Kidney (tissue), 14 donors: Measurements from ENCODE around the gene RARRES2. TPM values are rescaled to one million over a fixed set of nuclear protein-coding genes. Genes with fewer than 3 reads are reported as not detected.

Source experiments
- DNase-seq, 5 donors: peaks; one replicate each; pipeline ENCODE4 v3.0.0-alpha.2; 2013 to 2020
- FAIRE-seq: peaks from 2 replicates; lab custom pipeline; 2012; peaks lifted over from hg19 to GRCh38; lab: Jason Lieb, UNC
- H3K27ac ChIP-seq, 2 donors: one replicate each; pipeline ENCODE4 v1.7.0; 2013; ENCODE audit warnings: low read depth in 2 of 2, low read length in 2 of 2, inconsistent platforms in 1 of 2
- H3K27me3 ChIP-seq: one replicate; pipeline ENCODE4 v1.7.1; 2013; ENCODE audit warnings: low read length, inconsistent platforms; ENCODE audit not compliant: control insufficient read depth, insufficient read depth
- H3K36me3 ChIP-seq, 3 donors: one replicate each; pipeline versions ENCODE4 v1.7.0 to v1.7.1; 2013; ENCODE audit warnings: low read length in 3 of 3, control low read depth in 1 of 3, inconsistent platforms in 1 of 3; ENCODE audit not compliant: insufficient read depth in 3 of 3, control insufficient read depth in 2 of 3
- H3K4me1 ChIP-seq, 3 donors: one replicate each; pipeline versions ENCODE4 v1.7.0 to v1.7.1; 2013; ENCODE audit warnings: low read length in 3 of 3, inconsistent platforms in 1 of 3, low read depth in 1 of 3; ENCODE audit not compliant: control insufficient read depth in 2 of 3, insufficient read depth in 2 of 3
- H3K4me3 ChIP-seq, 3 donors: one replicate each; pipeline versions ENCODE4 v1.7.0 to v1.8.1; 2013; ENCODE audit warnings: low read length in 3 of 3, control low read depth in 1 of 3, inconsistent platforms in 1 of 3
- H3K9ac ChIP-seq, 3 donors: one replicate each; pipeline versions ENCODE4 v1.7.0 to v1.7.1; 2013; ENCODE audit warnings: low read length in 3 of 3, control low read depth in 1 of 3, inconsistent platforms in 1 of 3
- H3K9me3 ChIP-seq, 3 donors: one replicate each; pipeline versions ENCODE4 v1.7.0 to v1.7.1; 2013; ENCODE audit warnings: low read length in 3 of 3, control low read depth in 1 of 3, inconsistent platforms in 1 of 3; ENCODE audit not compliant: control insufficient read depth in 2 of 3, insufficient read depth in 1 of 3
- intact Hi-C: fragments of 100-400 bp; cut with DNase I; formaldehyde crosslinking; loops from one replicate; pipeline ENCODE4 v1.11.1; 2022
- polyA plus RNA-seq: library from polyadenylated mRNA; stranded (reverse); fragments of 350-450 nt; fragmentation: Illumina TruSeq; extraction: RNeasy Lipid Tissue Mini Kit (QIAGEN cat#74804); gene quantifications from one replicate; pipeline ENCODE4 v1.2.3, GENCODE V29; 2014; ENCODE audit warnings: low read depth, low replicate concordance; ENCODE audit not compliant: insufficient read depth
- total RNA-seq: library from RNA; stranded (reverse); fragmentation: NEBNext Ultra II Directional; extraction: Animal tissue kit (Norgen Biotek cat#: 25700); gene quantifications from one replicate; pipeline ENCODE4 v1.2.1, GENCODE V29; 2021
- TF ChIP-seq, protein P1 (sequence below): IDR thresholded peaks from 3 replicates; pipeline ENCODE4 v1.5.1; 2012; ENCODE audit warnings: mild to moderate bottlenecking, moderate library complexity, borderline replicate concordance; ENCODE audit not compliant: insufficient read depth; ENCODE audit errors: extremely low read depth
- donor health status: control.
- donor health status: control.
- donor health status: control.
- donor health status: control.
- donor health status: control.
- donor health status: DM: yes; HTN: yes; CAD: no.
- donor health status: Normal renal cell carcinoma (clear cell type).

Gene RARRES2
- total and polyA plus RNA-seq, 2 donors from 2014 or later = 104 to 475 TPM

DNA sequence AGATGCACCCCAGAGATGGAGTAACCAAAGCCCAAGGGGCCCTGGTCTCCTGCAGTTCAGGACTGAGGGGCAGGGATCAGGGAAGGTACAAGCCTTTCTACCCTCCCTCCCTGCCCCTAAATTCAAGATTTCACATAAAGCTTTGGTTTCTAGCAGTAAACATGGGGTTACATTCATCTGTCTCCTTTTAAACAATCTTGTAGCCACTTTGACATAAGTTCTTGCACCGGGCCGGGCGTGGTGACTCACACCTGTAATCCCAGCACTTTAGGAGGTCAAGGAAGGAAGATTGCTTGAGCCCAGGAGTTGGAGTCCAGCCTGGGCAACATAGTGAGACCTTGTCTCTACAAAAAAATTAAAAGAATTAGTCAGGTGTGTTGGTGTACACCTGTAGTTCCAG, 14.1 kb downstream of the RARRES2 start:
- intact Hi-C loops = no loop called here
- H3K9ac ChIP-seq = no peak overlapping the region
- no peak overlapping the region for H3K27ac ChIP-seq
- H3K27me3 ChIP-seq = no peaks in the 10 kb centered on the region
- H3K4me3 ChIP-seq = no peak overlapping the region
- no peak for DNase-seq
- H3K36me3 ChIP-seq = peaks cover 0 to 15% (median 0%) of the 10 kb centered on the region in 3 donors
- TF ChIP-seq, protein P1, sequence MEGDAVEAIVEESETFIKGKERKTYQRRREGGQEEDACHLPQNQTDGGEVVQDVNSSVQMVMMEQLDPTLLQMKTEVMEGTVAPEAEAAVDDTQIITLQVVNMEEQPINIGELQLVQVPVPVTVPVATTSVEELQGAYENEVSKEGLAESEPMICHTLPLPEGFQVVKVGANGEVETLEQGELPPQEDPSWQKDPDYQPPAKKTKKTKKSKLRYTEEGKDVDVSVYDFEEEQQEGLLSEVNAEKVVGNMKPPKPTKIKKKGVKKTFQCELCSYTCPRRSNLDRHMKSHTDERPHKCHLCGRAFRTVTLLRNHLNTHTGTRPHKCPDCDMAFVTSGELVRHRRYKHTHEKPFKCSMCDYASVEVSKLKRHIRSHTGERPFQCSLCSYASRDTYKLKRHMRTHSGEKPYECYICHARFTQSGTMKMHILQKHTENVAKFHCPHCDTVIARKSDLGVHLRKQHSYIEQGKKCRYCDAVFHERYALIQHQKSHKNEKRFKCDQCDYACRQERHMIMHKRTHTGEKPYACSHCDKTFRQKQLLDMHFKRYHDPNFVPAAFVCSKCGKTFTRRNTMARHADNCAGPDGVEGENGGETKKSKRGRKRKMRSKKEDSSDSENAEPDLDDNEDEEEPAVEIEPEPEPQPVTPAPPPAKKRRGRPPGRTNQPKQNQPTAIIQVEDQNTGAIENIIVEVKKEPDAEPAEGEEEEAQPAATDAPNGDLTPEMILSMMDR = no peak
- H3K4me1 ChIP-seq = peaks cover 0 to 18% (median 7%) of the 10 kb centered on the region in 3 donors
- FAIRE-seq = no peak
- no peaks in the 10 kb centered on the region for H3K9me3 ChIP-seq

DNA sequence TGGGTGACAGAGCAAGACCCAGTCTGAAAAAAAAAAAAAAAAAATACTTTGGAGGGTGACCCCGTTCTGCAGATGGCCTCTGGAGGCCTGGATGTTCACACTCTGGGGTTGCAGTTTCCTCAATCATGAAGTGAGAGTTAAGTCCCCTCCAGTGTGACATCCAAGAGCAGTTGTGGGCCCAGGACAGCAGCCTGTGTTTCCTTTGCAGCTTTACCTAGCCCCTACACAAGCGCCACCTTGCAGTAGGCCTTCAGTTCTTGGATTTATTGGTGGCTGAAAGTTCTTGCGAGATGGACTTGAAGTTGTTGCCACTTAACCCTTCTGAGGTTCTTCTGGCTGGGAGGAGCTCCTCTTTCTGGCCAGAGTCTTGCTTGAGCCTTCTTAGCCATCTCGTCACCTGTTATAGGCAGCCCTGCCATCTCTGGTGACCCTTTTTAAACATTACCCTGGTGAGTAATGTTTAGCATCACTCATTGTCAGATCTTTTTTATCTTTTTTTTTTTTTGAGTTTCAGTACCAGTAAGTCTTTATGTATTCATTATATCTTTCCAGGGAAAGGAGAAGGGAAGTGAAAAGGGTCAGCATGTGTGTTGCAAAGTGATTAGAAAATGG, 14.7 kb downstream of the RARRES2 start:
- TF ChIP-seq, protein P1 = no peak
- H3K9me3 ChIP-seq = no peaks in the 10 kb centered on the region
- no peak overlapping the region for H3K9ac ChIP-seq
- DNase-seq (no peak), FAIRE-seq (no peak)
- H3K36me3 ChIP-seq = peaks cover 0 to 15% (median 0%) of the 10 kb centered on the region in 3 donors
- H3K27ac ChIP-seq = no peak overlapping the region
- no peak overlapping the region for H3K4me3 ChIP-seq
- peaks cover 0 to 23% (median 12%) of the 10 kb centered on the region in 3 donors for H3K4me1 ChIP-seq
- intact Hi-C loops = no loop called here
- H3K27me3 ChIP-seq = no peaks in the 10 kb centered on the region

DNA sequence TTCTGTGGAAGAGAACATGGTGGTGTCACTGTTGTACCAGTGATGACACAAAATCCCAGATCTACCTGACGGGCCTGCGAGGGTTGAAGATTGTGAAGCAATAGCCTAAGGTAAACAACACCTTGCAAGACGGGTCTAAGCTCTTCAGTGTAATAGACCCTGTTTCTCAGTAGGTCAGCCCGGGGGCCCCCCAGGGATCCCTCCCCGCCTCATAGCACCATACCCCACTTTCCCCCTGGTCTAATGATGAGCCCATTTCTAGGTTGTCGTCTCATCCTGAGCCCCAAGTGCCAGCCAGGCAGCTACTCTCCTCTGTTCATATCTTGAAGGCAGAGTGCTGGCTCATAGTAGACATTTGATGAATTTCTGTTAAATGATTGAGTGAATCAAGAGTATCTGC, 15.5 kb downstream of the RARRES2 start:
- H3K9ac ChIP-seq = no peak overlapping the region
- TF ChIP-seq, protein P1 = no peak
- H3K9me3 ChIP-seq = no peaks in the 10 kb centered on the region
- no peak overlapping the region for H3K4me3 ChIP-seq
- H3K36me3 ChIP-seq = peaks cover 0 to 15% (median 0%) of the 10 kb centered on the region in 3 donors
- intact Hi-C loops = no loop called here
- no peaks in the 10 kb centered on the region for H3K27me3 ChIP-seq
- H3K4me1 ChIP-seq = peaks cover 0 to 28% (median 16%) of the 10 kb centered on the region in 3 donors
- DNase-seq (no peak), FAIRE-seq (no peak)
- H3K27ac ChIP-seq = no peak overlapping the region
